GM21390 (cell line): ENCODE data around the gene PIK3CD.
A peak's percentile ranks its signal among the peaks of the same experiment; 100 is the strongest.
"Not testable (repeated sequence)": the region's sequence is repeated elsewhere in the genome, so short reads cannot be mapped to it uniquely, and the experiment has no call there.

Experiments
- ATAC-seq: cut with Tn5 transposase; IDR thresholded peaks from one replicate; pipeline ENCODE4 v1.9.1; 2021; ENCODE audit not compliant: unreplicated experiment

The PIK3CD gene

DNA sequence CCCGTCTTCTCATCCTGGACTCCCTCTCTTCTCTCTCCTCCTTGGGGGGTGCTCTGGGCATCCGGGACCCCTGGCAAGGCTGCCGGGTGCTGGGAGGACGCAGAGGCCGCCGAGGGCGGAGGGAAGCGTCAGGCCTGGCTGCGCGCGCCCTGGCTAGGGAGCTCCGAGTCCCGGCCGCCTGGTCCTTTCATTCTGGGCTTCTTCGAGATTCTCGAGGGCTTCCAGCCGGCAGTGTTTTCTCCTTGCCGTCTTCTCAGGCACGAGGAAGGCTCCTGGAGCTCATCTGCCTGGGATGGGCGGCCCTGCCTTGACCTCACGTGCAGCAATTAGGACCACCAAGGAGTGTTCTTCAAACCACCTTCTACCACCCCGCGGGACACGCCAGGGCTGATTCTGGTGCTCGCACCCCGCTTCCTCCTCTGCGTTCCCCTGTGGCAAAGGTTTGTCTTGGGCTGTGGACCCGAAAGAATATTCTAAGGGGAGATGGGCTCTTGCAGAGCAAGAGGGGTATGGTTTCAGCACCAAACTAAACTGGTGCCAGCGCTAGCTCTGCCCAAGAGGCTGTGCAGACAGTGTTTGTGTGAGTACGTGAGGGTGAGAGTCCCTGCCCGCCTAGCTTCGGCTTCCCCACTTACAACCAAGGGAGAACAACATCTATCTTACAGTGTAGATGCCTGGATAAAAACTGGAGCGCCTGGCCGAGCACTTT lies 36.5 kb downstream of the PIK3CD start:
- no peak for ATAC-seq

GRCh38 chr1:9688599-9688998 lies 37.1 kb downstream of the PIK3CD start:
- ATAC-seq = no peak

- ATAC-seq = peak; percentile 47
Measured at GRCh38 chr1:9689011-9689706, 37.6 kb downstream of the PIK3CD start.

- ATAC-seq = no peak
Measured at GRCh38 chr1:9689971-9690381, 38.4 kb downstream of the PIK3CD start.

DNA sequence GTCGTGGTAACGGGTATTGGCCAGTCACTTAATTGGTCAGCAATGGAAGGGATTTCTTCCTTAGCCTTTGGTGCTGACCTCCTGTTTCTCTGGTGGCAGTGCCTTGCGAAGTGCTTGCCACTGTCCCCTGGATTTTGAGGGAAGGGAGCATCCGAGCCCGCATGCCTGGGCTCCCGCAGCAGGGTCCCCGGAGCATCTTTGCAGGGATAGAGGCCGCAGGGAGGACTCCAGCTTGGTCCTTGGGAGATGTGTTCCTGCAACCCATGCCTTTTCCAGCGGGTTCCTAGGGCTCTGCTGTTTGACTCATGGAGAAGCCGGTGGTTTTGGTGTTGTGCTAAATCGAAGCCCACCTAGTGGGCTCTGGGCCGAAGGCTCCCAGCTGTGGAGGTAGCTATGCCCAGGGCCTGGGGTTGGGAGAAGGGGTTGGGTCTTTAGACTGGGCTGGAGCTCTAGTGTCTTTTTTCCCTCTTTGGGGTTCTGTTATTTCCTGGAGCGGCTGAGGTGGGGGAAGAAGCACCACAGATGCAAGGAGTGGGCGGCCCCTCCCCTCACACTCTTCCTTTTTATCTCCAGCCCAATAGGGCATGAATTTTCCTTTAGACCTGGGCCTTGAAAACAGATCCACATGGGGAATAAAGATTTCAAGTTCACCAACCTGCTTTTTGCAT lies 39.0 kb downstream of the PIK3CD start:
- ATAC-seq = no peak

- no peak for ATAC-seq
Measured at GRCh38 chr1:9691108-9691445, 39.5 kb downstream of the PIK3CD start.

DNA sequence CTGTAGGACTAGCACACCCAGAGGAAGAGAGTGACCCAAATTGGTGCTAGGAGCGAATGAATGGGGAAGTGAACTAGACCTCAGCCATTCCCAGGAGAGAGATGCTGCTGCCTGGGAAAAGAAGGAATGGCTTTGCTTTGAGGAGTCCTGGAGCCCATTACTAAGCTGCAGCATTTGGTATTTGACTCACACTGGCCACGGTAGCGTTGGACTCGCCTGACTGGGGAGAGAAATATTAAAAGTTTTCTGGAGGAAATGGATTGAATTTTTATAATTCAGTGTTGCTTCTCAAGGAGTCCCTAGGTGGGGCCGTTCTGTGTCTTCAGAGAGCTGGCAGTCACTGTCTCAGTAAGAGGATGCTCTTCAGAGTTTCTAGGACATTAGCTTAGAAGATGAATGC lies 40.2 kb downstream of the PIK3CD start:
- no peak for ATAC-seq

DNA sequence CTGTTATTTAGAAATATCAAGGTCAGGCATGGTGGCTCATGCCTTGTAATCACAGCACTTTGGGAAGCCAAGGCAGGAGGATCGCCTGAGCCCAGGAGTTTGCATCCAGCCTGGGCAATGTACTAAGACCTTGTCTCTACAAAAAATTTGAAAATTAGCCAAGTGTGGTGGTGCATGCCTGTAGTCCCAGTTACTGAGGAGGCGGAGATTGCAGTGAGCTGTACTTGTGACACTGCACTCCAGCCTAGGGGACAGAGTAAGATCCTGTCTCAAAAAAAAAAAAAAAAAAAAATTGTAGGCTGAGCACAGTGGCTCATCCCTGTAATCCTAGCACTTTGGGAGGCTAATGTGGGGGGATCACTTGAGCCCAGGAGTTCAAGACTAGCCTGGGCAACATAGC lies 45.3 kb downstream of the PIK3CD start:
- ATAC-seq = no peak

DNA sequence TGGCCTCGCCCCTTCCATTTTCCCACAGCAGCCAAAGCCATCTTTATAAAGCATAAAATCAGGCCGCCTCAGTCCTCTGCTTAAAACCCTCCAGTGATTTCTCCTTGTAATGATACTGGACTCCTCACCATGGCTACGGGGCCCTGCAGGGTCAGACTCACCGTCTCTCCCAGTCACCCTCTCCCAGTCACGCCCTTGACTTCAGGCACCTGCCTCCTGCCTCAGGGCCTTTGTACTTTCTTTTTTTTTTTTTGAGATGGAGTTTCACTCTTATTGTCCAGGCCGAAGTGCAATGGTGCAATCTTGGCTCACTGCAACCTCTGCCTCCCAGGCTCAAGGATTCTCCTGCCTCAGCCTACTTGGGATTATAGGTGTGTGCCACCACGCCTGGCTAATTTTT lies 47.8 kb downstream of the PIK3CD start:
- no peak for ATAC-seq

- ATAC-seq = no peak
Measured at GRCh38 chr1:9700340-9700739, 48.8 kb downstream of the PIK3CD start.

GRCh38 chr1:9701665-9702064 lies 50.1 kb downstream of the PIK3CD start:
- no peak for ATAC-seq

DNA sequence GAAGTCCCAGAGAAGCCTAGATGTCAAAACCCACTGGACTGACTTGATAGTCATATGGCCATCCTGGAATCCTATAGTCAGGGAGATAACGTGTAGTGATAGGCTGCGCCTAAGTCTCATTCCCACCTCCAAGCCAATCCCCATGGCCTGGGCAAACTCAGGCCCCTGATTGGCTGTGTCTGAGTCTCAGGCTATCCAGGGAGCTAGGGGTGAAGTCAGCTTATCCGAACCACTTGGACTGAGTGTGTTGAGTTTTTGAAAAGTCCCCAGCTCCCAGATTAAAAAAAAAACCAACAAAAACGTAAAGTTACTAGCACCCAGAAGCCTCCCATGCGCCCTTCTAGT lies 51.6 kb downstream of the PIK3CD start:
- no peak for ATAC-seq

GRCh38 chr1:9703681-9704080 lies 52.1 kb downstream of the PIK3CD start:
- no peak for ATAC-seq

DNA sequence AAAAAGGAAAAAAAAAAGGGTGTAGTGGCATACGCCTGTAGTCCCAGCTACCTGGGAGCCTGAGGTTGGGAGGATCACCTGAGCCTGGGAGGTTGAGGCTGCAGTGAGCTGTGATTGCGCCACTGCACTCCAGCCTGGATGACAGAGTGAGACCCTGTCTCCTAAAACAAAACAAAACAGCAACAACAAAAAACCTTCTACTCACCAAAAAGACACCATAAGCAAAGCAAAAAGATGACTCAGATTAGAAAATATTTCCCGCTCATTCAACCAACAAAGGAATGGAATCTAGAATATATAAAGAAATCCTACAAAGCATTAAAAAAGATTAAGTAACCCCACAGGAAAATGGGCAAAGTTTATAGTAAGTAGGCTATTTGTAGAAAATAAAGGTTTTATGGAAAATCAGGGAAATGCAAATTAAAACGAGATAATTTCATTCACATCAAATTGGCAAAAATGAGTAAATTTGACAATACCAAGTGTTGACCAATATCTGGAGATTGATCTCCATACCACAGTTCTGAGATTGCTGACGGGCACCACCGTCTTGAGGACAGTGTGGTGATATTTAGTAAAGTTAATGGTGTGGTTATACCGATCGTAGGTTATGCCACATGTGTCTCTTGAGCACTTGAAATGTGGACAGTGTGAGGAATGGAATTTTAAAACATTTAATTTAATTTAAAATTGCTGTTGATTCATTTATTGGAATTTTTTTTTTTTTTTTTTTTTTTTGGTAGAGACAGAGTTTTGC lies 54.0 kb downstream of the PIK3CD start:
- ATAC-seq = no peak

DNA sequence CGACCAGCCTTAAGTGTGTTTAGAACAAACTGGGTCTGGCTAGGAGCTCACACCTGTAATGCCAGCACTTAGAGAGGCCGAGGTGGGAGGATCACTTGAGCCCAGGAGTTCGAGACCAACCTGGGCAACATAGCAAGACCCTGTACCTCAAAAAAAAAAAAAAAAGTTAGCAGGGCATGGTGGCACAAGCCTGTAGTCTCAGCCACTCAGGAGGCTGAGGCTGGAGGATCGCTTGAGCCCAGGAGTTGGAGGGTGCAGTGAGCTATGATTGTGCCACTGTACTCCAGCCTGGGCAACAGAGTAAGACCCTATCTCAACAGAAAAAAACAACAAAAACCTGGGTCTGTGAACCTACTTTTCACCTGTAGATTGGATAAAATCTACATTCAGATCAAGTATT lies 54.6 kb downstream of the PIK3CD start:
- no peak for ATAC-seq

GRCh38 chr1:9710037-9710436 lies 58.5 kb downstream of the PIK3CD start:
- ATAC-seq = no peak

DNA sequence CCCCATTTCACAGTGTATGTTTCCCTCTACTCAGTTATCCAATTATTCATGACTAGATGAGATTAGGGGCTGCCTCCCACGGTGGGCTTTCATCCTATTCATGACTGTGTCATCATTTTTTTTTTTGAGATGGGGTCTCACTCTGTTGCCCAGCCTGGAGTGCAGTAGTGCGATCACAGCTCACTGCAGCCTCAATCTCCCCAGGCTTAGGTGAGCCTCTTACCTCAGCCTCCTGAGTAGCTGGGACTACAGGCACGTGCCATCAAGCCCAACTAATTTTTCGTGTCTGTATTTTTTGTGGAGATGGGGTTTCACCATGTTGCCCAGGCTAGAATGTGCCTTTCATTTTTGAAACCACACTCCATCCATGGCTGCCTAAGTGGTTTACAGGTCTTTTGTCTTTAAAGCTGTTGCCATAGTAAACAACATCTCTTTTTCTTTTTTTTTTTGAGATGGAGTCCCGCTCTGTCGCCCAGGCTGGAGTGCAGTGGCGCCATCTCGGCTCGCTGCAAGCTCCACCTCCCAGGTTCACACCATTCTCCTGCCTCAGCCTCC lies 60.0 kb downstream of the PIK3CD start:
- no peak for ATAC-seq

DNA sequence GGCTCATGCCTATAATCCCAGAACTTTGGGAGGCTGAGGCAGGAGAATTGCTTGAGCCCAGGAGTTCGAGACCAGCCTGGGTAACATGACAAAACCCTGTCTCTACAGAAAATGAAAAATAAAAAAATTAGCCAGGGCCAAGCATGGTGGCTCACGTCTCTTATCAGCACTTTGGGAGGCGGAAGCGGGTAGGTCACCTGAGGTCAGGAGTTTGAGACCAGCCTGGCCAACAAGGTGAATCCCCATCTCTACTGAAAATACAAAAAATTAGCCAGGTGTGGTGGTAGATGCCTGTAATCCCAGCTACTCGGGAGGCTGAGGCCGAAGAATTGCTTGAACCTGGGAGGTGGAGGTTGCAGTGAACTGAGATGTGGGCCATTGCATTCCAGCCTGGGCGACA lies 61.2 kb downstream of the PIK3CD start:
- not testable (repeated sequence) for ATAC-seq

DNA sequence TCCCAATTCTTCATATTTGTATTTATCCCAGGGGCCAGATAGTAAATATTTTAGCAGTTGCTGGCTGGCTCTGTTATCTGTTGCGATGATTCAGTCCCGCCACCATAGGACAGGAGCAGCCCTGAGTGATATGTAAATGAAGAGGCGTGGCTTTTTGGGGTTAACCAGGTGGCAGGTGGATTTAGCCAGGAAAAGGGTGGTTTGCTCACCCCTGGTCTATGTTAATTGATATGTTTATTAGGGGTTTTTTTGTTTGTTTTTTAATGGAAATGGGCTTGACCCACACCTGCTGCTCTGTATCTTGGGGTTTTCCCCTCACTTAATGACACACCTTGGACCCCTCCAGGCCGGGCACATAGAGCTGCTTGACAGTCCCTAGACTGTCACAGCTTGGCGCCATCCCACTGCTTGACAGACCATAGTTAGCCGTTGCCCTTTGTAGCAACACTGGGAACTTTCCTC lies 62.8 kb downstream of the PIK3CD start:
- ATAC-seq = no peak

DNA sequence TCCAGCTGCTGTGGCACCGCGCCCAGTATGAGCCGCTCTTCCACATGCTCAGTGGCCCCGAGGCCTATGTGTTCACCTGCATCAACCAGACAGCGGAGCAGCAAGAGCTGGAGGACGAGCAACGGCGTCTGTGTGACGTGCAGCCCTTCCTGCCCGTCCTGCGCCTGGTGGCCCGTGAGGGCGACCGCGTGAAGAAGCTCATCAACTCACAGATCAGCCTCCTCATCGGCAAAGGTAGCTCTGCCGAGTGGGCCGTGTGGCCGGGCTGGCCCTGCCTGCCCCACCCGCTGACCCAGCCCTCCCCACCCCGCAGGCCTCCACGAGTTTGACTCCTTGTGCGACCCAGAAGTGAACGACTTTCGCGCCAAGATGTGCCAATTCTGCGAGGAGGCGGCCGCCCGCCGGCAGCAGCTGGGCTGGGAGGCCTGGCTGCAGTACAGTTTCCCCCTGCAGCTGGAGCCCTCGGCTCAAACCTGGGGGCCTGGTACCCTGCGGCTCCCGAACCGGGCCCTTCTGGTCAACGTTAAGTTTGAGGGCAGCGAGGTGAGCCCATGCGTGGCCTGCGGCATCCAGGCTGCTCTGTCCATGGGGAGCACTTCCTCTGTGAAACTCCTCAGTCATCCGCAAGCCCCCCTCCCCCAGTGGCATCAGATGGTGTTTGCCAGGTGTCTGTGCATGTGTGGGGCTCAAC lies 64.2 kb downstream of the PIK3CD start:
- no peak for ATAC-seq
